Measurements from ENCODE around the gene FAM98B.
"Not testable (repeated sequence)": the region's sequence is repeated elsewhere in the genome, so short reads cannot be mapped to it uniquely, and the experiment has no call there.

Gene FAM98B

GRCh38 chr15:38430106-38430760 is 23.7 kb upstream of the FAM98B start:
- TF ChIP-seq, protein P1, sequence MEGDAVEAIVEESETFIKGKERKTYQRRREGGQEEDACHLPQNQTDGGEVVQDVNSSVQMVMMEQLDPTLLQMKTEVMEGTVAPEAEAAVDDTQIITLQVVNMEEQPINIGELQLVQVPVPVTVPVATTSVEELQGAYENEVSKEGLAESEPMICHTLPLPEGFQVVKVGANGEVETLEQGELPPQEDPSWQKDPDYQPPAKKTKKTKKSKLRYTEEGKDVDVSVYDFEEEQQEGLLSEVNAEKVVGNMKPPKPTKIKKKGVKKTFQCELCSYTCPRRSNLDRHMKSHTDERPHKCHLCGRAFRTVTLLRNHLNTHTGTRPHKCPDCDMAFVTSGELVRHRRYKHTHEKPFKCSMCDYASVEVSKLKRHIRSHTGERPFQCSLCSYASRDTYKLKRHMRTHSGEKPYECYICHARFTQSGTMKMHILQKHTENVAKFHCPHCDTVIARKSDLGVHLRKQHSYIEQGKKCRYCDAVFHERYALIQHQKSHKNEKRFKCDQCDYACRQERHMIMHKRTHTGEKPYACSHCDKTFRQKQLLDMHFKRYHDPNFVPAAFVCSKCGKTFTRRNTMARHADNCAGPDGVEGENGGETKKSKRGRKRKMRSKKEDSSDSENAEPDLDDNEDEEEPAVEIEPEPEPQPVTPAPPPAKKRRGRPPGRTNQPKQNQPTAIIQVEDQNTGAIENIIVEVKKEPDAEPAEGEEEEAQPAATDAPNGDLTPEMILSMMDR (IDR thresholded peaks at IDR 0.05), result no peak
- H3K36me3 ChIP-seq, result no peaks in the 10 kb centered on the region
- no peaks in the 10 kb centered on the region for H3K9me3 ChIP-seq
- H3K27me3 ChIP-seq, result no peaks in the 10 kb centered on the region
- no peak overlapping the region for H3K27ac ChIP-seq
- no peak overlapping the region for H3K4me3 ChIP-seq (ENCODE audit: low read depth in 1 of 2, low read length in 1 of 2)
- no peaks in the 10 kb centered on the region for H3K4me1 ChIP-seq (ENCODE audit: control insufficient read depth in 1 of 2, insufficient read depth in 1 of 2, low read depth in 1 of 2, low read length in 1 of 2)

DNA sequence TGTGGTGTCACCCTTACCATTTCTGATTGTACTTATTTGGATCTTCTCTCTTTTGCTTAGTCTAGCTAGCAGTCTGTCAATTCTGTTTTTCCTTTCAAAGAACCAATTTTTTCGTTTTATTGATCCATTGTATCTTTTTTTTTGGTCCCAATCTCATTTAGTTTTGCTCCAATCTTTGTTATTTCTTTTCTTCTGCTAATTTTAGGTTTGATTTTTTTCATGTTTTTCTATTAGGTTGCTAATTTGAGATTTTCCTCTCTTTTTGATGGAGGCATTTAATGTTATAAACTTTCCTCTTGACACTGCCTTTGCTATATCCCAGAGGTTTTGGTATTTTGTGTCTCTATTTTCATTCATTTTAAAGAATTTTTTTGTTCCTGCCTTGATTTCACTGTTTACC is 16.9 kb upstream of the FAM98B start:
- no peaks in the 10 kb centered on the region for H3K36me3 ChIP-seq
- no peak overlapping the region for H3K4me3 ChIP-seq (ENCODE audit: low read depth in 1 of 2, low read length in 1 of 2)
- no peaks in the 10 kb centered on the region for H3K9me3 ChIP-seq
- peaks cover 25 to 28% of the 10 kb centered on the region in 2 experiments for H3K4me1 ChIP-seq (ENCODE audit: control insufficient read depth in 1 of 2, insufficient read depth in 1 of 2, low read depth in 1 of 2, low read length in 1 of 2)
- H3K27ac ChIP-seq, result no peak overlapping the region
- no peaks in the 10 kb centered on the region for H3K27me3 ChIP-seq
- TF ChIP-seq, protein P1 (IDR thresholded peaks at IDR 0.05), result no peak

GRCh38 chr15:38437603-38438002 is 16.3 kb upstream of the FAM98B start:
- H3K9me3 ChIP-seq; H3K27me3 ChIP-seq; H3K4me3 ChIP-seq (ENCODE audit: low read depth in 1 of 2, low read length in 1 of 2); H3K36me3 ChIP-seq: not testable (repeated sequence)
- peaks cover 25 to 28% of the 10 kb centered on the region in 2 experiments for H3K4me1 ChIP-seq (ENCODE audit: control insufficient read depth in 1 of 2, insufficient read depth in 1 of 2, low read depth in 1 of 2, low read length in 1 of 2)
- peak overlapping the region; percentile 66 for H3K27ac ChIP-seq

- H3K36me3 ChIP-seq, result no peaks in the 10 kb centered on the region
- TF ChIP-seq, protein P1 (IDR thresholded peaks at IDR 0.05), result no peak
- H3K27me3 ChIP-seq, result no peaks in the 10 kb centered on the region
- no peaks in the 10 kb centered on the region for H3K9me3 ChIP-seq
- peaks cover 25 to 28% of the 10 kb centered on the region in 2 experiments for H3K4me1 ChIP-seq (ENCODE audit: control insufficient read depth in 1 of 2, insufficient read depth in 1 of 2, low read depth in 1 of 2, low read length in 1 of 2)
- H3K4me3 ChIP-seq (ENCODE audit: low read depth in 1 of 2, low read length in 1 of 2), result no peak overlapping the region
- H3K27ac ChIP-seq, result peak overlapping the region; percentile 66
Observed at GRCh38 chr15:38438031-38438986, 15.6 kb upstream of the FAM98B start.

- Histone ChIP-seq H3K27ac (peak overlapping the region; percentile 48), H3K4me3 (ENCODE audit: low read depth in 1 of 2, low read length in 1 of 2) (peak overlapping the region in 1 of 2 experiments; percentile 22), H3K9me3 (no peaks in the 10 kb centered on the region), H3K4me1 (ENCODE audit: control insufficient read depth in 1 of 2, insufficient read depth in 1 of 2, low read depth in 1 of 2, low read length in 1 of 2) (peaks cover 25 to 28% of the 10 kb centered on the region in 2 experiments), H3K27me3 (no peaks in the 10 kb centered on the region), H3K36me3 (no peaks in the 10 kb centered on the region)
- TF ChIP-seq, protein P1 (IDR thresholded peaks at IDR 0.05), result peak; percentile 93
Observed at GRCh38 chr15:38440353-38441129, 13.4 kb upstream of the FAM98B start.

All from neutrophil (primary cell).